ENCODE data around the gene MARVELD1.

Gene MARVELD1

GRCh38 chr10:97723001-97723400, 9.5 kb downstream of the MARVELD1 start:
- DNase-seq, result no peak

DNA sequence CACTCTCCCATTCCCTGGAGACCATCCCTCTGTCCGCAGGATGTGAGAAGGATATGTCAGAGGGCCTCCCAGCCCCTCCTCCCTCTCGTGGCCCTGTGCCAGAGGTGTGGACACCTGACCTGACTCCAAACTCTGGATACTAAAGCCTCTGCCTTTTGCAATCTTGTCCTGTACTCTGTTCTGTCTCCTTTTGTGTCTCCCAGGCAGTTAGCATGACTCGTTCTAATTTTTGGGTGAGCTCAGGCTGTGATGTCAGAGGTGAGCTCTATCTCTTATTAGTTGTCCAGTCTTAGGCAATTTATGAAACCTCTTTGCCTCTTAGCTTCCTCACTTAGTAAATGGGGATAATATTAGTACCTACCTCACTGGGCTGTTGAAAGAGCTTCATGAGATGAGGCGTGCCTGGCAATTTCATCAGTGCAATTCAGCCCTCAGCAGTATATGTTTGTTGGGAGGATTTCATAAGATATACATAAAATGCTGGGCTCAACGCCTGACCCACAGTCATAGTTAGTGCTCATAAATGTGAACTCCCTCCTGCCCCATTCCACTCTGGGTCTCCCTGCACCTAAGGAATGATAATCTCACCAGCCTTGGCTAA, 10.9 kb downstream of the MARVELD1 start:
- DNase-seq, result no peak

DNA sequence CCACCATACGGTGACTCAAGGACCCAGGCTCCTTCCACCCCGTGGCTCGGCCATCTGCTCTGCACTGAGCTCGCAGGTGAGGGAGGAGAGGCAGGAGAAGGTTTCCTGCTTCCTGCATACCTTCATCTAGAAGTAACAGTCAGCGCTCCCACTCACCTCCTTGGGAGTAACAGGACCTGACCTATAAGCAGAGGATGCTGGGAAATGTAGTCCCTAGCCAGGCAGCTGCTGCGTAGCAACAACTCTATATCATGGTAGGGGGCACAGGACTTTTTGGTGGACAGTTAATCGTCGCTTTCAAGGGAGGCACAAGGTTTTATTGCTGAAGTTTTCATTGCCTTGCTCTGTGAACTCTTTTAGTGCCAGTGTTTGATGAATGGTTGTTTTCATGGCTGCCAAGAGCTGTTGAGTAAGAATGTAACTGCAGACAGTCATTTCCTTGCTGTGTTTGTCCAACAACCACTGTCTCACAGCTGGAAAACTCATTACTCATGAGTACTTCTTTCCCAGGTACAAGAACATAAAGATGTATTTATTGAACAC, 13.2 kb downstream of the MARVELD1 start:
- DNase-seq, result no peak

DNA sequence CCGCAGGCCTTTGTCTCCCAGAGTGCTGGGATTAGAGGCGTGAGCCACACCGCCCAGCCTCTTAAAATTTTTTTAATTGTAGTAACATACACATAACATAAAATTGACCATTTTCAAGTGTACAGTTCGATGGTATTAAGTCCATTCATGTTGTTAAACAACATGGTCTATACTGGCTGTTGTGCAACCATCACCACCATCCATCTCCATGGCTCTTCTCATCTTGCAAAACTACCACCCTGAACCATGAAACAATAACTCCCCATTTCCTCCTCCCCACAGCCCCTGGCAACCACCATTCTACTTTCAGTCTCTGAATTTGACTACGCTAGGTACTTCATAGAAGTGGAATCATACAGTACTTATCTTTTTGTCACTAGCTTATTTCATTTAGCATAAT, 15.5 kb downstream of the MARVELD1 start:
- no peak for DNase-seq

- DNase-seq, result peak; percentile 48
Measured at GRCh38 chr10:97731346-97732051, 18.0 kb downstream of the MARVELD1 start.

GRCh38 chr10:97732052-97732359, 18.5 kb downstream of the MARVELD1 start:
- no peak for DNase-seq

GRCh38 chr10:97733256-97733655, 19.7 kb downstream of the MARVELD1 start:
- no peak for DNase-seq

DNA sequence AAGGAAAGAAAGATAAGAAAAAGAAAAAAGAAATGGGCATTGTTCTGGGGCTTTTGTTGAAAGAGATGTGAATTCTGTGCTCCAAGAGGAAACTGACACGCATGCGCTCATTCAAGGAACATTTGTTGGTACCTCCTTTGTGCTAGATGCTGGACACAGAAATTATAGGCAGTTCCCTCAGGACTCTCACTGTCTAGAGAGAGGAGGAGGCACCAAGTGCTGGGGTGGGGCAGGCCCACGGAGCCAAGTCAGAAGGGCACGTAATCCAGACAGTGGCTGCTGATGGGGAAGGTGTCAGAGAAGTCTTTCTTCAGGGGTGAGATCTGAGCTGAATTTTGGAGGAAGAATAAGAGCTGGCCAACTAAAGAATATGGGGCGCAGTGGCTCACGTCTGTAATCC, 20.5 kb downstream of the MARVELD1 start:
- no peak for DNase-seq

GRCh38 chr10:97736403-97736901, 22.9 kb downstream of the MARVELD1 start:
- DNase-seq, result no peak

- peak; percentile 94 for DNase-seq
Measured at GRCh38 chr10:97736902-97737769, 23.6 kb downstream of the MARVELD1 start, which contains the start of gene ZFYVE27. TSS of gene ZFYVE27 (plus strand) at chr10:97737128. CDS start at chr10:97738478, 1,350 bp downstream.

GRCh38 chr10:97737770-97738265, 24.3 kb downstream of the MARVELD1 start:
- no peak for DNase-seq

GRCh38 chr10:97738616-97739015, 25.1 kb downstream of the MARVELD1 start:
- no peak for DNase-seq

DNA sequence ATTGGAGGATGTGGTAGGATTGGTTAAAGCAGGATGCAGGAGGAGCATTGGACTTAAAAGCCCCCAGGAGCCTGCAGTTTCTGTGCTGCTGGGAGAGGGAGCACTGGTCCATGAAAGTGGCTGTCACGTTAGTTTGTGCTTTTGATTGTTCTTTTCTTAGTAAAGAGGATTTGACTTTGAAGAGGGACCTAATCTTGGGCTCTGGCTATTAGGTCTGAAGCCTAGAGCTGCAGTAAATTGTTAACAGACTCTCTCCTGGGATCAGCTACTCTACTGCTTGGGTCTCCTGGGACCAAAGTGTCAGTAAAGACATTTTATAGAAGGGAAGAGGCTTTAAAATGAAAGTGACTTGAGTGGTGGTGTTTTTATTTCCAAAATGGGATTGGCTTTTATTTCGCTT, 27.1 kb downstream of the MARVELD1 start:
- no peak for DNase-seq

DNA sequence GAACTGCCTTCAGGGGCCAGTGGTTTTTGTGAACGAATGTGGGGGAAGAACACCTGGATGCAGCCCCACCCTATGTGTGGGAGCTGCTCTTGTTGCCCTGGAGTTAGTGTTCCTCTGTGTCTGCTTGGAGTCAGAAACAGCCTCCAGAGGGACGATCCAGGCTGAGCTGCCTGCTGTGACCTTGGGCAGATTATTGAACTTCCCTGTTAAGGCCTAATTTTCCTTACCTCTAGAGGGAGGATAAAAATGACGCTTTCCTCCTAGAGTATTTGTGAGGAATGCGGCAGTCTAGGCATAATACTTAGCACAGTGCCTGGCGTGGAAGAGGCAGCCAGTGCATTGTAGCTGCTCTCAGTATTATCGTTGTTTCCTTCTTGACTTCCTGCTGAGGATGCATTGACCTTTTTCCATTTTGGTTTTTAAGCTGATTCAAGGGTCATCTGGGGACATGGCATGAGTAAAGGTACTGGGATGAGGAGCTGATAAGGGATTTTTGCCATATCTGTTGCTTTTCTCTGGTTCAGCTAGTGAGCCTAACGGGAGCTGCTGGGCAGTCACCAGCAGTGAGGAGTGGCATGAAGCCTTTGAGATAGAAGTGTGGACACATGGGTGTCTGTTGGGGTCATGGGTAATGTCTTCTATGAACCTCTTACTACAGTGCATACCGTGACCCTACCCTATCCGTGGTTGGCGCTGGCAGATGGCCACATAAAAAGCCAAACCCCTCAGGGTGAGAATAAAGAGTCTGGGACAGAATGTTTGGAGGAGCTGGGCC, 29.8 kb downstream of the MARVELD1 start:
- DNase-seq, result no peak

DNA sequence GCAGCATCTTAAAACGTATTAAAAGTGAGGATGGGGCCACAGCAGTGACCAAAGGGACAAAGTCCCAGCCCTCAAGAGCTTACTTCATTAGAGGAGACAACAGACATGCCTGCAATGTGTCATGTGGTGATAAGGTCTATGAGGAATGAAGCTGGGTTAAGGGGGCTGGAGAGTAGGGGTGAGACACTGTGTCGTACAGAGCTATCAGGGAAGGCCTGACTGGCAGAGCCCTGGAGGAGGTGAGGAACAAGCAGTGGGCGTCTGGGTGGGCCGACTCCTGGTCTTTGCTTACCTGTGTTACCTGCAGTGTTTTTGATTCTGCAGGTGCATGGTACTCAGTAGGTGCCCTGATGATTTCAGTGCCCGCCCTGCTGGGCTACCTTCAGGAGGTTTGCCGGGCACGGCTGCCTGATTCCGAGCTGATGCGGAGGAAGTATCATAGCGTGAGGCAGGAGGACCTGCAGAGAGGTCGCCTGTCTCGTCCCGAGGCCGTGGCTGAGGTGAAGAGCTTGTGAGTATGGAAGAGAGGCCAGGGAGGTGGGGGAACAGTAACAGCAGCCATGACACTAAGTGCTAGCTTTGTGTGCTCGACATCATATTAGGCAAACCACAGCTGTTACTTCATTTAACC, 31.0 kb downstream of the MARVELD1 start:
- DNase-seq, result no peak

DNA sequence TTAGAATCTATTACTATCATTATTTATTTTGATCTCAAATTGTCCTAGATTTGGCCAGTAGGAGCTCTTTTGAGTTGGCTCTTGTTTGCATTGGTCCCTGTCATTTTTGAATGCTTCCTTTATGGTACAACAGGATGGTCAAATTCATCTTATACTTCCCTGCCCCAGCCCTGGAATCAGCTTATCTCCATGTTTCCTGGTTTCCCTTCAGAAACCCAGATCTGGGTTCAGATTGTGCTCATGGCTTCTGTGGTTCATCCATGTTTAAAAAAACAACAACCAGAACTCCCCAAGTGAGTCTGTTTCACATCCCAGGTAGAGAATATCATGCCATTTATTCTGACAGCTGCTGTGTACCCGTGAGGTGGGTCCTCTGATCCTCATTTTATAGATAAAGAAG, 34.0 kb downstream of the MARVELD1 start:
- DNase-seq, result no peak

DNA sequence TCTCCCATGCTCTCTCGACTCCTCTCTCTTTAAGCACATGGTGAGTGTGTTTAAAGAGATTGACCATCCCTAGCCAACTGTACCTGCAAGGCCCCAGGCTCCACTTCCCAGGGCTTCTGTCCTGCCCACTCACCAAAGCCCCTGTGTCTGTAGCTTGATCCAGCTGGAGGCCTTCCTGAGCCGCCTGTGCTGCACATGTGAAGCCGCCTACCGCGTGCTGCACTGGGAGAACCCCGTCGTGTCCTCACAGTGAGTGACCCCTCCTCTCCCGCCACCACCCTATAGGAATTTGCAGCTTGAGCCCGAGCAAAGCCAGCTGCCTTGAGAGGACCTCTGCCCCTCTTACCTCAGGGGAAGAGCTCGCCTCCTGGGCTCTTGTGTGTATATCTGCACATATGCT, 34.6 kb downstream of the MARVELD1 start:
- no peak for DNase-seq

- no peak for DNase-seq
Measured at GRCh38 chr10:97752956-97753355, 39.4 kb downstream of the MARVELD1 start.

GRCh38 chr10:97754726-97755125, 41.2 kb downstream of the MARVELD1 start:
- DNase-seq, result no peak

GRCh38 chr10:97755718-97756117, 42.2 kb downstream of the MARVELD1 start:
- no peak for DNase-seq

- DNase-seq, result no peak
Measured at GRCh38 chr10:97757471-97757870, 43.9 kb downstream of the MARVELD1 start.
